ENCODE results near the gene NPSR1.

- TF ChIP-seq, protein P1, sequence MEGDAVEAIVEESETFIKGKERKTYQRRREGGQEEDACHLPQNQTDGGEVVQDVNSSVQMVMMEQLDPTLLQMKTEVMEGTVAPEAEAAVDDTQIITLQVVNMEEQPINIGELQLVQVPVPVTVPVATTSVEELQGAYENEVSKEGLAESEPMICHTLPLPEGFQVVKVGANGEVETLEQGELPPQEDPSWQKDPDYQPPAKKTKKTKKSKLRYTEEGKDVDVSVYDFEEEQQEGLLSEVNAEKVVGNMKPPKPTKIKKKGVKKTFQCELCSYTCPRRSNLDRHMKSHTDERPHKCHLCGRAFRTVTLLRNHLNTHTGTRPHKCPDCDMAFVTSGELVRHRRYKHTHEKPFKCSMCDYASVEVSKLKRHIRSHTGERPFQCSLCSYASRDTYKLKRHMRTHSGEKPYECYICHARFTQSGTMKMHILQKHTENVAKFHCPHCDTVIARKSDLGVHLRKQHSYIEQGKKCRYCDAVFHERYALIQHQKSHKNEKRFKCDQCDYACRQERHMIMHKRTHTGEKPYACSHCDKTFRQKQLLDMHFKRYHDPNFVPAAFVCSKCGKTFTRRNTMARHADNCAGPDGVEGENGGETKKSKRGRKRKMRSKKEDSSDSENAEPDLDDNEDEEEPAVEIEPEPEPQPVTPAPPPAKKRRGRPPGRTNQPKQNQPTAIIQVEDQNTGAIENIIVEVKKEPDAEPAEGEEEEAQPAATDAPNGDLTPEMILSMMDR (IDR thresholded peaks at IDR 0.05) = no peak
- TF ChIP-seq NFIC (IDR thresholded peaks at IDR 0.05; ENCODE audit: borderline replicate concordance) (no peak), EP300 (IDR thresholded peaks at IDR 0.05; ENCODE audit: borderline replicate concordance in 1 of 2, low read depth in 1 of 2, low read length in 1 of 2) (no peak), SMC3 (IDR thresholded peaks at IDR 0.05; ENCODE audit: low read depth, low read length) (no peak), RFX5 (IDR thresholded peaks at IDR 0.05; ENCODE audit: low read length) (no peak), GABPA (IDR thresholded peaks at IDR 0.05; ENCODE audit: low read depth) (no peak), EZH2phosphoT487 (IDR thresholded peaks at IDR 0.05; ENCODE audit: borderline replicate concordance, low read depth) (no peak), POLR2AphosphoS5 (IDR thresholded peaks at IDR 0.05; ENCODE audit: low read depth, low read length) (no peak), JUND (IDR thresholded peaks at IDR 0.05) (no peak)
- TF ChIP-seq, protein P2, sequence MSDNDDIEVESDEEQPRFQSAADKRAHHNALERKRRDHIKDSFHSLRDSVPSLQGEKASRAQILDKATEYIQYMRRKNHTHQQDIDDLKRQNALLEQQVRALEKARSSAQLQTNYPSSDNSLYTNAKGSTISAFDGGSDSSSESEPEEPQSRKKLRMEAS (IDR thresholded peaks at IDR 0.05; ENCODE audit: low read depth) = no peak
These were observed 1.6 kb downstream of the NPSR1 start for GRCh38 chr7:34659472-34660075.

Data from SK-N-SH (cell line).